GM12864 (cell line): ENCODE results near the gene P2RY1.

ENCODE experiments used
- DNase-seq: peaks from one replicate; pipeline ENCODE4 v3.0.0-alpha.2; 2011; ENCODE audit warnings: low read depth
- H3K4me3 ChIP-seq: 2 replicates; pipeline ENCODE4 v1.5.1; 2011; ENCODE audit warnings: mild to moderate bottlenecking, low read depth, low read length, control low read depth
- CTCF ChIP-seq: IDR thresholded peaks from 2 replicates; pipeline ENCODE4 v1.5.1; 2011; ENCODE audit warnings: low read depth, mild to moderate bottlenecking, moderate library complexity, low read length, control low read depth, inconsistent platforms; ENCODE audit errors: missing control alignments

P2RY1 gene

DNA sequence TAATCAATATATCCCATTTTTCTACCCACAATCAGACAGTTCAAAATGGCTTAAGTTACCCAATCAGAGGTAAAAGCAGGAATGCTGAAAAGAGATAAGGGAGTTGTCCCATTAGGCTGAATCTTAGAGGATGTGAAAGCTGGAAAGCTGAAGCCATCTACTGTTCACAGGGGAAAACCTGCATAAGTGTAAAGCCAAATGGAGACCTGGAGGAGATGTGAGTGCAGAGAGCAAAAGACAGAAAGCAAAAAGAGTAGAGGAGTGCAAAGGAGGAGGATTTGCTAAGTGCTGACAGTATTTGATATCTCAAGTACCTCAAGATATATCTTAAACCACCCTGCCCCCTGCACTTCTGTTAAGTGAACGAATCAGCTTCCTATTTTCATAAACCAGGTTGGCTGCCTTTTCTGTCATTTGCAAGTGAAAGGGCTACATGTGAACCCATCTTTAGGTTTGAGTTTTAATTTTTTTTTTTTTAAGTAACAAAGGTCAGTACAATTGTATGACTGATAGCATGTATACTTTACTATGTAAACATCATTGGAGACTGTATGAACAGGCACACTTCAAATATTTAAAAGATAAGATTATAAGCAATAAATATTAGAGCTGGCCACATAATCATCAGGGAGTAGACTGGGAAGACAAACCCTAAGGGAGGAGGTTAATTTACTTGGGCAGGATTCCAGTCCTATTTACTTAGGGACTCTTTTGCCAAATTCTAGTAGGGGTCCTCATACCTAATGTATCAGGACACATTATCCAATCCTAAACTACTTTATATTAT, 22.8 kb upstream of the P2RY1 start:
- H3K4me3 ChIP-seq, result no peak overlapping the region

DNA sequence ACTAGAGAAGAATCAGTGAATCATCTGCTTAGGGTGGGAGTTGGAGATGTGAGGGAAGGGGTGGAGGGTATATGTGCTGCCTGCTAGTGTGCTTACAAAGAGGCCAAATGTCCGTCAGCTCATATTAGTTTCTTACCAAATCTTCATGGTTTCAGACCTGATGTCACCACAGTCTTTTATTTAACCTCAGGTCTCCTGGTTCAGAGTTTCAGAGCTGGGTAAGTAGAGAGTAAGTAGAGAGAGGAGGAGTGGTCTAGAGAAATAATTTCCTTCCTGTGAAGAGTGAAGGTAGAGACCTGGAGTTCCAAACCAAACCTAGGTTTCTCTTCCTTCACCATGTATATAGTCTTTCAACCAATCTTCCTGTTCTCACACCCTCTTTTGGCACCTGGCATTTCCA, 17.5 kb upstream of the P2RY1 start:
- DNase-seq, result no peak
- TF ChIP-seq CTCF, result no peak
- no peak overlapping the region for H3K4me3 ChIP-seq

More for the DNA sequence above, 22.8 kb upstream of the P2RY1 start:
- no peak for TF ChIP-seq CTCF
- DNase-seq, result no peak

DNA sequence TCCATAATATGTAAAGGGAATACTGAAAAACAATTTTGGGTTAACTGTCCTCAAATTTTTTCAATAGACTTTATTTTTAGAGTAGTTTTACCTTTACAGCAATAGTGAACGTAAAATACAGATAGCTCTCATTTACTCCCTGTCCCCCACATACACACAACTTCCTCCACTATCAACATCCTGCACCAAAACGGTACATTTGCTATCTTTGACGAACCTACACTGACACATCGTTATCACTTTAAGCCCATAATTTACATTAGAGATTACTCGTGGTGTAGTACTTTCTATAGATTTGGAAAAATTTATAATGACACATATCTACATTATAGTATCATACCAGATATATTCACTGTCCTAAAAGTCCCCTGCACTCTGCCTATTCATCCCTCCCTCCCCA, 16.9 kb upstream of the P2RY1 start:
- TF ChIP-seq CTCF, result no peak
- no peak for DNase-seq
- H3K4me3 ChIP-seq, result no peak overlapping the region

GRCh38 chr3:152823173-152823572, 11.8 kb upstream of the P2RY1 start:
- no peak overlapping the region for H3K4me3 ChIP-seq
- no peak for TF ChIP-seq CTCF
- DNase-seq, result no peak

GRCh38 chr3:152823781-152824180, 11.2 kb upstream of the P2RY1 start:
- no peak overlapping the region for H3K4me3 ChIP-seq
- no peak for DNase-seq
- TF ChIP-seq CTCF, result no peak

- TF ChIP-seq CTCF, result no peak
- no peak for DNase-seq
- H3K4me3 ChIP-seq, result no peak overlapping the region
Observed at GRCh38 chr3:152825566-152825965, 9.4 kb upstream of the P2RY1 start.

DNA sequence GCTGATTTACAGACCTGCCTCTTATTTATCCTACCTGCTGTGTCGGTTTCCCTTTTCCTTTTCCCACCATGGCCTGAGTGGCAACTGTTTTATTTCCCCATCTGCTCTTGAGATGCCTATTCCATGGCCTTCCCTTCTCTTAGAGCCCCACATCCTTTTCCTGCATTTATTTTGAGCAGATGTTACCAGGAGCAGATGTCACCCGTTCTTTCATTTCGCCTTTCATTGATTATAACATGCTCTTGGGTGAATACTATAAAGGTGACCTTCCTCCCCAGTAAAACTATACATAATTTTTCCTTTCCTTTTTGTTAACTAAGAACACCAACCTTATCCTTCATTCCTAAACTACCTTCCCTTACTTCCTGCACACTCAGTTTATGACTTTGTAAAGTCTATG, 8.5 kb upstream of the P2RY1 start:
- H3K4me3 ChIP-seq, result no peak overlapping the region
- TF ChIP-seq CTCF, result no peak
- no peak for DNase-seq
